Smooth muscle cell (in vitro differentiated cells): ENCODE measurements around the gene TJP1. TPM values are rescaled to one million over a fixed set of nuclear protein-coding genes. Genes with fewer than 3 reads are reported as not detected.

Experiments
- DNase-seq: peaks from one replicate; lab custom pipeline; 2025; ENCODE audit not compliant: unreplicated experiment; lab: John Stamatoyannopoulos, UW
- H2AFZ ChIP-seq: fragments of 200-600 bp; sonication (generic); 2 replicates; pipeline ENCODE4 v1.6.0; 2016; ENCODE audit warnings: antibody characterized with exemption, low read depth, mild to moderate bottlenecking
- H3F3A ChIP-seq: fragments of 200-600 bp; sonication (generic); 2 replicates; pipeline ENCODE4 v1.6.0; 2017; ENCODE audit warnings: antibody characterized with exemption, low read depth
- H3K27ac ChIP-seq: fragments of 200-600 bp; sonication (generic); 2 replicates; pipeline ENCODE4 v1.5.1; 2016; ENCODE audit warnings: low read depth, mild to moderate bottlenecking
- H3K27me3 ChIP-seq: fragments of 200-600 bp; sonication (generic); 2 replicates; pipeline ENCODE4 v1.6.1; 2016; ENCODE audit warnings: low read depth, mild to moderate bottlenecking
- H3K36me3 ChIP-seq: fragments of 200-600 bp; sonication (generic); 2 replicates; pipeline ENCODE4 v1.5.1; 2016; ENCODE audit warnings: low read depth
- H3K4me1 ChIP-seq: fragments of 200-600 bp; sonication (generic); 2 replicates; pipeline ENCODE4 v1.5.1; 2016; ENCODE audit warnings: low read depth
- H3K4me2 ChIP-seq: fragments of 200-600 bp; sonication (generic); 2 replicates; pipeline ENCODE4 v1.6.0; 2016; ENCODE audit warnings: mild to moderate bottlenecking
- H3K4me3 ChIP-seq: fragments of 200-600 bp; sonication (generic); 2 replicates; pipeline ENCODE4 v1.5.1; 2016; ENCODE audit warnings: mild to moderate bottlenecking
- H3K79me2 ChIP-seq: fragments of 200-600 bp; sonication (generic); 2 replicates; pipeline ENCODE4 v1.6.0; 2016; ENCODE audit warnings: low read depth, mild to moderate bottlenecking
- H3K9ac ChIP-seq: fragments of 200-600 bp; sonication (generic); 2 replicates; pipeline ENCODE4 v1.6.0; 2016; ENCODE audit warnings: low read depth
- H3K9me3 ChIP-seq: fragments of 200-600 bp; sonication (generic); replicated peaks from 2 replicates; pipeline ENCODE4 v1.5.1; 2016; ENCODE audit warnings: low read depth
- H4K20me1 ChIP-seq: fragments of 200-600 bp; sonication (generic); 2 replicates; pipeline ENCODE4 v1.6.0; 2016; ENCODE audit warnings: low read depth
- CTCF ChIP-seq: fragments of 200-600 bp; sonication (generic); IDR thresholded peaks from 2 replicates; pipeline ENCODE4 v1.5.1; 2017; ENCODE audit warnings: borderline replicate concordance, mild to moderate bottlenecking, antibody characterized with exemption; ENCODE audit not compliant: insufficient read depth, poor library complexity, severe bottlenecking
- WGBS: methylation state at CpG from one replicate; pipeline ENCODE4 v1.1.7; 2016; ENCODE audit warnings: low lambda C conversion rate; 5-methylcytosine and 5-hydroxymethylcytosine counted together
- polyA plus RNA-seq: library from polyadenylated mRNA; unstranded; fragments of >200 nt; fragmentation: Nextera tagmentation; extraction: Ambion mirVana; gene quantifications from 2 replicates; pipeline ENCODE4 v1.2.1, GENCODE V29; 2016
- total RNA-seq: library from RNA; depleted of rRNA; stranded (reverse); fragments of >200 nt; gene quantifications from 2 replicates; pipeline ENCODE4 v1.2.3, GENCODE V29; 2014

Gene TJP1
- total and polyA plus RNA-seq, 2 experiments from 2014 or later = 28.4 to 73.1 TPM

GRCh38 chr15:29712149-29712885 is 110.0 kb downstream of the TJP1 start:
- no peak for TF ChIP-seq CTCF
- H3K79me2 ChIP-seq = no peaks in the 10 kb centered on the region
- H3K4me1 ChIP-seq = no peaks in the 10 kb centered on the region
- no peak overlapping the region for H3K27ac ChIP-seq
- no peaks in the 10 kb centered on the region for H3K27me3 ChIP-seq
- H3K9ac ChIP-seq = no peak overlapping the region
- H4K20me1 ChIP-seq = peaks cover 6% of the 10 kb centered on the region
- no peak overlapping the region for H3K4me2 ChIP-seq
- peaks cover 23% of the 10 kb centered on the region for H3K36me3 ChIP-seq
- H3F3A ChIP-seq = no peaks in the 10 kb centered on the region
- no peak overlapping the region for H3K4me3 ChIP-seq
- H2AFZ ChIP-seq = no peak overlapping the region
- no peak for DNase-seq
- H3K9me3 ChIP-seq = no peaks in the 10 kb centered on the region
- 95% methylated on average over 3 of the region's 3 CpGs for WGBS

GRCh38 chr15:29711531-29711930 is 110.7 kb downstream of the TJP1 start:
- no peak overlapping the region for H3K9ac ChIP-seq
- no peak overlapping the region for H3K4me3 ChIP-seq
- H2AFZ ChIP-seq = no peak overlapping the region
- H4K20me1 ChIP-seq = peaks cover 11% of the 10 kb centered on the region
- no peak overlapping the region for H3K4me2 ChIP-seq
- H3K27ac ChIP-seq = no peak overlapping the region
- H3K4me1 ChIP-seq = no peaks in the 10 kb centered on the region
- WGBS = 64% methylated on average over 8 of the region's 8 CpGs
- H3K9me3 ChIP-seq = no peaks in the 10 kb centered on the region
- H3F3A ChIP-seq = no peaks in the 10 kb centered on the region
- H3K27me3 ChIP-seq = no peaks in the 10 kb centered on the region
- H3K36me3 ChIP-seq = peaks cover 15% of the 10 kb centered on the region
- no peak for DNase-seq
- H3K79me2 ChIP-seq = no peaks in the 10 kb centered on the region
- TF ChIP-seq CTCF = no peak

- Histone ChIP-seq H4K20me1 (peaks cover 7% of the 10 kb centered on the region), H3K4me2 (no peak overlapping the region), H3K27ac (no peak overlapping the region), H3K36me3 (peaks cover 25% of the 10 kb centered on the region), H2AFZ (no peak overlapping the region), H3K27me3 (no peaks in the 10 kb centered on the region), H3K9ac (no peak overlapping the region), H3K4me1 (no peaks in the 10 kb centered on the region), H3F3A (no peaks in the 10 kb centered on the region), H3K79me2 (no peaks in the 10 kb centered on the region), H3K9me3 (no peaks in the 10 kb centered on the region), H3K4me3 (no peak overlapping the region)
- 95% methylated on average over 4 of the region's 4 CpGs for WGBS
- DNase-seq = no peak
- no peak for TF ChIP-seq CTCF
Observed at GRCh38 chr15:29708519-29708918, 113.7 kb downstream of the TJP1 start.
